Epithelial cell of proximal tubule (primary cell): ENCODE results near the gene RHOH. TPM values are rescaled to one million over a fixed set of nuclear protein-coding genes. Genes with fewer than 3 reads are reported as not detected.

Experiments
- DNase-seq: peaks from one replicate; pipeline ENCODE4 v3.0.0-alpha.2; 2011; ENCODE audit warnings: low read depth
- H3K4me3 ChIP-seq: 2 replicates; pipeline ENCODE4 v1.5.1; 2011; ENCODE audit warnings: low read depth, mild to moderate bottlenecking, low read length
- total RNA-seq: library from RNA; depleted of rRNA; stranded (reverse); fragments of >200 nt; gene quantifications from 2 replicates; pipeline ENCODE4 v1.2.3, GENCODE V29; 2015
- TF ChIP-seq, protein P1 (sequence below): conservative IDR thresholded peaks from 2 replicates; pipeline ENCODE4 v1.5.1; 2012; ENCODE audit warnings: low read depth, mild to moderate bottlenecking, low read length

RHOH gene
- total RNA-seq, 1 donor from 2014 or later, result not detected

DNA sequence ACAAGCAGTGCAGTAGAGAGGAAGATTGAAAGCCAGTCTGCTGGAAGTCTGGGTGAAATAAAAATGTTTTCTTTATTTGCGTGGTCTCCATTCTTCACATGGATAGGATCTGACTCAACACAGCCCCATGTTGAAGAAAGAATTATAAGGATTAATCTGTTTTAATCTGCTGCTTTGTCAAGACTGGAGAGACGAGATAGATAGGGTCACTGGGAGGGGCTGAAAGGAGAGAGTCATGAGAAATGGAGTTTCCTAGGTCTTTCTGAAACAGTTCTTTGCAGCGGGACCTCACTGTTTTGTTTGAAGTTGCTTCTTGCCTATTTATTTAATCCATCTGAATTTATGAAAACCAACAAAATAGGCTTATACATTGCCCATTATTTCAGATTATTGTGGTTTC is 32.4 kb upstream of the RHOH start:
- TF ChIP-seq, protein P1, sequence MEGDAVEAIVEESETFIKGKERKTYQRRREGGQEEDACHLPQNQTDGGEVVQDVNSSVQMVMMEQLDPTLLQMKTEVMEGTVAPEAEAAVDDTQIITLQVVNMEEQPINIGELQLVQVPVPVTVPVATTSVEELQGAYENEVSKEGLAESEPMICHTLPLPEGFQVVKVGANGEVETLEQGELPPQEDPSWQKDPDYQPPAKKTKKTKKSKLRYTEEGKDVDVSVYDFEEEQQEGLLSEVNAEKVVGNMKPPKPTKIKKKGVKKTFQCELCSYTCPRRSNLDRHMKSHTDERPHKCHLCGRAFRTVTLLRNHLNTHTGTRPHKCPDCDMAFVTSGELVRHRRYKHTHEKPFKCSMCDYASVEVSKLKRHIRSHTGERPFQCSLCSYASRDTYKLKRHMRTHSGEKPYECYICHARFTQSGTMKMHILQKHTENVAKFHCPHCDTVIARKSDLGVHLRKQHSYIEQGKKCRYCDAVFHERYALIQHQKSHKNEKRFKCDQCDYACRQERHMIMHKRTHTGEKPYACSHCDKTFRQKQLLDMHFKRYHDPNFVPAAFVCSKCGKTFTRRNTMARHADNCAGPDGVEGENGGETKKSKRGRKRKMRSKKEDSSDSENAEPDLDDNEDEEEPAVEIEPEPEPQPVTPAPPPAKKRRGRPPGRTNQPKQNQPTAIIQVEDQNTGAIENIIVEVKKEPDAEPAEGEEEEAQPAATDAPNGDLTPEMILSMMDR, result no peak
- no peak overlapping the region for H3K4me3 ChIP-seq
- no peak for DNase-seq

GRCh38 chr4:40165916-40166315 is 30.9 kb upstream of the RHOH start:
- no peak for DNase-seq
- H3K4me3 ChIP-seq, result no peak overlapping the region
- TF ChIP-seq, protein P1, result no peak

GRCh38 chr4:40168070-40168469 is 28.8 kb upstream of the RHOH start:
- no peak for DNase-seq
- H3K4me3 ChIP-seq, result no peak overlapping the region
- TF ChIP-seq, protein P1, result no peak

DNA sequence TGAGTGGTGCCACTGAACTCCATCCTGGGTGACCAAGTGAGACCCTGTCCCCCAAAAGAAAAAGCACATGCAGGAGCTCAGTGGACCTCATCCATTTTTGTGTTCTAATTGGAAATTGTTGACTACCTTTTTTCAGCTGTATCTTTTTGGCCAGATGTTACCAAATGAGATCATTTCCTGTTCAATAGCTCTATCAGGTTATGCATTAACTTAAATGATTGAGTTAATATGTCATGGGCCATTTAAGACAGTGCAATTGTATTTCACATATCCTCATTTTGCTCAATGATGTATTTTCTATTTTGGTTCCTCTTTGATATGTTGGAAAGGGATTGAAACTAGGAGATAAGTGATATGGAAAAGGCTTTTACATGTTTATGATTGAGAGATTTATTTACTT is 26.2 kb upstream of the RHOH start:
- H3K4me3 ChIP-seq, result no peak overlapping the region
- TF ChIP-seq, protein P1, result no peak
- DNase-seq, result no peak

- DNase-seq, result no peak
- TF ChIP-seq, protein P1, result no peak
- no peak overlapping the region for H3K4me3 ChIP-seq
Measured at GRCh38 chr4:40173470-40173875, 23.4 kb upstream of the RHOH start.

DNA sequence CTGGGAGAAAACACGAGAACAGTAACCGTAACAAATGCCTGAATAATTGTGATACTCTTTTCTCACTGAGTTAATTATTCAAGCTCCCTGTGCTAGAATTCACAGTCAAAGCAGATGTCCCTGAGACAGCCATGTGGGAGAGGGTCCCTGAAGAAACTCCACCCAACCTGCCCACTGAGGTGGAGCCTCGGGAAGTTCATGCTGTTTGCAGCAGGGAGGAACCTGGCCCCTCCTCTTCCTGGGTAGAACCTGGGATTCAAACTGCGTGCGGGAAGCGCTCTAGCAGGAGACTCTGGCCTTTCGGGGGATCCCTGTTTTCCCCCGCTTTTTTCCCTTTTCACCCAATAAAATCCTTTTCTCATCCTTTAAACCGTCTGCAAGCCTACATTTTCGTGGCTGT is 20.2 kb upstream of the RHOH start:
- no peak for DNase-seq
- H3K4me3 ChIP-seq, result peak overlapping the region; percentile 46
- TF ChIP-seq, protein P1, result no peak

DNA sequence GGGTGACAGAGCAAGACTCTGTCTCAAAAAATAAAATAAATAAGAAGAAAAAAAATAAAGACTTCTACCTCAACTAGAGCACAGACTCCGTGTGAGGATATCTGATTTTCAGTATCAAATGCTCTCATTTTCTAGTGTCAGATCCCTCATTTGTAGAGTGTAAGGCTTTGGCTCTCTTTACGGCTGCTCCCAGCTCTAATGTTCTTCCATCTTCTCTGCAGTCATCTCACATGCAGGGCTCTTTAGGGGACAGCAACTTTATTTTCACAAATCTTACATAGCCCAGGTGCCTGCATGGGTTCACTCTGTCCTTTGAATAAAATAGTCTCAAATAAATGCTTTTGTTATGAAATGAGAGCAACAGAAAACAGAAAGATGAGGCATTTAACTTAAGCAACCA is 19.2 kb upstream of the RHOH start:
- TF ChIP-seq, protein P1, result no peak
- H3K4me3 ChIP-seq, result no peak overlapping the region
- no peak for DNase-seq
